ENCODE data around the gene PRSS12.

GRCh38 chr4:118344801-118345200 lies 8.0 kb downstream of the PRSS12 start:
- TF ChIP-seq CTCF (conservative IDR thresholded peaks at IDR 0.05 in 1 of 2, IDR thresholded peaks at IDR 0.05 in 1 of 2; ENCODE audit: extremely low read depth in 1 of 2, insufficient read depth in 1 of 2, low read depth in 1 of 2, low read length in 2 of 2) (no peak), EZH2 (IDR thresholded peaks at IDR 0.05; ENCODE audit: borderline replicate concordance, low read length) (no peak)
